ENCODE measurements around the gene ZBTB16.

ZBTB16 gene

GRCh38 chr11:114085965-114086793, 26.7 kb downstream of the ZBTB16 start:
- DNase-seq, result no peak

- DNase-seq, result no peak
Measured at GRCh38 chr11:114087025-114087424, 27.5 kb downstream of the ZBTB16 start.

DNA sequence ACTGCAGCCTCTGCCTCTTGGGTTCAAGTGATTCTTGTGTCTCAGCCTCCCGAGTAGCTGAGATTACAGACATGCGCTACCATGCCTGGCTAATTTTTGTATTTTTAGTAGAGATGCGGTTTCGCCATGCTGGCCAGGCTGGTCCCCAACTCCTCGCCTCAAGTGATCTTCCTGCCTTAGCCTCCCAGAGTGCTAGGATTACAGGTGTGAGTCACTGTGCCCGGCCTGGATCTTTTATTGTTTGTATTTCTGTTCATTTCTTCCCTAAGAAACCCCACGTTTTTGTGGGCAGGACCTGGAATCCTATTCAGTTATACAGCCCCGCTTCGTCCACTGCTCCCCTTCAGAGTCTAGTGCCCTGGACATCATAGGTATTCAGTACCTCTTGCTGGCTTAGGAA, 28.7 kb downstream of the ZBTB16 start:
- DNase-seq, result no peak

DNA sequence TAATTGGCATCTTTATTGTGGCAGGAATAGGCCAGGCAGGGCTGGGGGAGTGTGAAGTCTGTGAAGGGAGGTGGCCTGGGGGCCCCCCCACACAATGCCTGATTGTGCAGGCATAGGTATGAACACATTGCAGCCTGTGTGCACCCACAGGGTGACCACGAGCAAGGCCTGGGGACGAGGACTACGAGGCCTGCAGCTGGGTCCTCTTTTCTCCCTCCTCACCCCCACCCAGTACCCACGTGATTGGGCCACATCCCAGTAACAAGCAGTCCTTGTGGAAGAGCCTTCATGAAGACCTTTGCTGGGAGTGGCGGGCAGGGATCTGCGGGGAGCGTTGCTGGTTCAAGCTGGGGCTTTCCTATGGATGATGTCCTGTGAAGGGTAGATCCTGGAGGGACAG, 29.3 kb downstream of the ZBTB16 start:
- no peak for DNase-seq

DNA sequence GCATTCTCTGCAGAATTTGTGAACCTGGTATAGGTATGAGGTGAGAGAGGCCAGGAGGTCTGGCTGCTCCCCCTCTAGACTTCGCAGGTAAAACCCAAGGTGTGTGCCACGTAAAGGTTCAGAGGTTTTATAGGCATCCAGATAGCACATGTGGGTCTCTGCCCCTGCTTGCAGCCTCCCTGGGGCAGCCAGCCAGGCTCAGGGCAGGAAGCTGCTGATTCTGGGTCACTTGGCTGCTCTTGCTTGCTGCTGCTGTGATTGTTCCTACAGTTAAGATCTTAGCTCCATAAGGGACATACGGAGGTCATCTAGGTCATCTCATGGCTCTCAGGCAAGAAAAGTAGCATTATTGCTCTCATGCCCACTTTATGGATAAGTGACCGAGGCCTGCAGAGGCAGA, 30.2 kb downstream of the ZBTB16 start:
- no peak for DNase-seq

- no peak for DNase-seq
Measured at GRCh38 chr11:114090225-114090910, 30.9 kb downstream of the ZBTB16 start.

DNA sequence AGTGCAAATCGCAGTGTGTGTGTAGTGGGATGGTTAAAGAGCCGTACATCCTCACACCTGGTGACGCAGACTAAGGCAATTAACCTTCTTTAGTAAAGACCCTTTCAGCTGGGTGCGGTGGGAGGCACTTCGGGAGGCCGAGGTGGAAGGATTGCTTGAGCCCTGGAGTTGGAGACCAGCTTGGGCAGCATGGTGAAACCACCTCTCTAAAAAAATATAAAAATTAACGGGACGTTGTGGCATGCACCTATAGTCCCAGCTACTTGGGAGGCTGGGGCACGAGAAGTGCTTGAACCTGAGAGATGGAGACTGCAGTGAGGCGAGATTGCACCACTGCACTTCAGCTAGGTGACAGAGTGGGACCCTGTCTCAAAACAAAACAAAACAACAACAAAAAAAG, 31.5 kb downstream of the ZBTB16 start:
- no peak for DNase-seq

DNA sequence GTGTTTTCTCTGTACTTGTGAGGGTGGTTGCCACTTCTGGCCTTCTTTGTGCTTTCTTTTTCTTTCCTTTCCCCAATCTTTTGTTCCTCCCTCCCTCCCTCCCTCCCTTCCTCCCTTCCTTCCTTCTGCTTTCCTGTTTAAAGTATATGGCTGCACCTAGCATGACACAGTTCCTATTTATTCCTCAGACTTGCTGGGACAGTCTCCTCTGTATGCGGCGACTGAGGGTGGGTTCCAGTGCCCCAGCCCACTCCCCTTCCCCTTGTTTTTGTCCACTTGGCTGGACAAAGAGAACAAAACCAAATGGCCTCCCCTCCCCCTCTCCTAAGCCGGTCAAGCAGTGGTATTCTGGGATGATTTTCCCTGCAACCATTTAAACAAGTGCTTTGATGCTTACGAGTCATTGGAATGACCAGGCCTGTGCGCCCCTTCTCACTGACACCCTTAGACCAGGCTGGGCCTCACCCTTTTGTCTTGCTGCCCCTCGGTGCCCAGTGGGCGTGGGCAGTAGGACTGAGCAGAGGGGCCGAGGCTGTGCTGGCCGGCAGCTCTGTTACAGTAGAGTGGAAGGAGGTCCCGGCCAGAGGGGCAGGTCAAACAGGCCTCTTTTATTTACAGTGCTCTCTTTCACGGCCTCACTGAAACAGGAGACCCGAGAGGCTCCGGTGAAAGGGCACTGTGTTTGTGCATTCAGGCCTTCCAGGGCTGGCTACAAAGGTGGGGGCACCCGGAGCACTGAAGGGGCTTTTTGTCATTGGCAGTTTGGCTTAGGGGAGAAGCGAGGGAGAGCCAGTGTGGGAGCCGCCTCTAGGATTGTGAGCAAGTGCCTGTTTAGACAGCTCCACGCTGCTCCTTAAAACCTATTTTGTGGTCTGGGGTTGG, 32.2 kb downstream of the ZBTB16 start:
- DNase-seq, result no peak

DNA sequence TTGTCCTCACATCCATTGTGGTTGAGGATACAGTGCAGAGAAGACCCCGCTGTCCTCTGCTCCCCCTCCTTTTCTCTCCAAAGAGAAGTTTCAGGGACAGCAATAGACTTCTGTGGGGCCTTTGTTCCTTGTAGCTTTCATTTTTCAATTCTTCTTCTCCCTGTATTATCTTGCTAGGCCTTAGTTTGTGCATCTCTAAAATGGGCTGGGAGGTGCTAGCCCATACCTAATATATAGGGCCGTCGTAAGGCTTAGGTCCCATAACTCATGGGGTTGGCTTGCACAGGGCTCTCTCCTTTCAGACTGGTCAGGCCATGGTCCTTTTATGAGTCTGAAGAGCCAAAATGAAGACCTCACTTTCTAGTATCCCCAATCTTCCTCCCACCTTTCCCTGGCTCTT, 33.0 kb downstream of the ZBTB16 start:
- no peak for DNase-seq

DNA sequence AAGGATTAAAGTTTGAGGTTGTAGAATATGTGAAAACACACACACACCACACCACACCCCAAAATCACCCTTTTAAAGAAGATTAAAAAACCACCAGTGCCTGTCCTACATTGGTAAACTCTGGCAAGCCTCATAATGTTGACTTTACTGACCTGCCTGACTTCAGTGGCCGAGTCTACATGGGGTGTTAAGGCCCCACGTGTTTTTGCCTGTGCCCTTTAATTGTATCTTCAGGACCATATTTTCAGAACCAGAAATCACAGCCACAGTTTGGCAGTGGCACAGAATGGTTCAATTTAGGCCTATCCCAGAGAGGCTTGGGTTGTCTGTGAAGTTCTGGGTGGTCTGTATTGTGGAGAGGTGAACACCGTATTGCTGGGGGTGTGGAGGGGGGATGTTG, 33.4 kb downstream of the ZBTB16 start:
- DNase-seq, result no peak

- DNase-seq, result no peak
Measured at GRCh38 chr11:114094516-114094915, 35.0 kb downstream of the ZBTB16 start.

DNA sequence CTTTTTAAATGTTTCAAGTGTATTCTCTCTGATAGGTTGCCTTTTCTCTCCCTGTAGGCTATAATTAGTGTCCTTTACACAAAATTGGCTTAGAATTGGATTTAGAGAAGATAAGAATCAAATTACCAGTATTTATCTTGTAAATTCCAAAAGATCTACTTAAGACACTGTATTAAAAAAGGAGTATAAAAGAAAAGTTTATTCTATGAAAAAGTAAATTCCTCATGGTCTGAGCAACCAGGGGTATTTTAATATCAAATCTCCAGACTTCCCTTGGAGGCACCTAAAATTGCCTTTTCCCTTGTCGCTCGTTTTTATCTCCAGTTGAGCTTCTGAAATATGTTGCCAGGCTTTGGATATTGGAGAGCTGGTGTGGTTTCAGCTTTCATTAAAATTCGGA, 36.4 kb downstream of the ZBTB16 start:
- DNase-seq, result no peak

GRCh38 chr11:114097832-114098231, 38.3 kb downstream of the ZBTB16 start:
- DNase-seq, result no peak

DNA sequence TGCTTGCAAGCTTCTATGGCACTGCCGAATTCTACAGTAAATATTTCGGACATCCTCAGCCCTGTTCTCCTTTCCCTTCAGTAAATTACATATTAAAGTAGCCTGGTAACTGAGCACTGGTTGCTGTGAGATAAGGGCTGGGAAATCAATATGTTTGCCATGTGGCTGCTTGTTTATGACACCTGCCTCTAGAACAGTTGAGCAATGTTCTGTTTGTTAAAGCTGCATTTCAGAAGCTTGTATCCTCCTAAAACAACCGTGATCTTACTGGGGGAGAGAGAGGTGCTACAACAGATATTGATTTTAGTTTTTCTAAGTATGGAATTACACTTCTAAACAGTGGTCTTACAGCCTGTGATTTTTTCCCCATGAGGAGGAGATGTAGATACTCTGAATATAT, 39.4 kb downstream of the ZBTB16 start:
- DNase-seq, result no peak

DNA sequence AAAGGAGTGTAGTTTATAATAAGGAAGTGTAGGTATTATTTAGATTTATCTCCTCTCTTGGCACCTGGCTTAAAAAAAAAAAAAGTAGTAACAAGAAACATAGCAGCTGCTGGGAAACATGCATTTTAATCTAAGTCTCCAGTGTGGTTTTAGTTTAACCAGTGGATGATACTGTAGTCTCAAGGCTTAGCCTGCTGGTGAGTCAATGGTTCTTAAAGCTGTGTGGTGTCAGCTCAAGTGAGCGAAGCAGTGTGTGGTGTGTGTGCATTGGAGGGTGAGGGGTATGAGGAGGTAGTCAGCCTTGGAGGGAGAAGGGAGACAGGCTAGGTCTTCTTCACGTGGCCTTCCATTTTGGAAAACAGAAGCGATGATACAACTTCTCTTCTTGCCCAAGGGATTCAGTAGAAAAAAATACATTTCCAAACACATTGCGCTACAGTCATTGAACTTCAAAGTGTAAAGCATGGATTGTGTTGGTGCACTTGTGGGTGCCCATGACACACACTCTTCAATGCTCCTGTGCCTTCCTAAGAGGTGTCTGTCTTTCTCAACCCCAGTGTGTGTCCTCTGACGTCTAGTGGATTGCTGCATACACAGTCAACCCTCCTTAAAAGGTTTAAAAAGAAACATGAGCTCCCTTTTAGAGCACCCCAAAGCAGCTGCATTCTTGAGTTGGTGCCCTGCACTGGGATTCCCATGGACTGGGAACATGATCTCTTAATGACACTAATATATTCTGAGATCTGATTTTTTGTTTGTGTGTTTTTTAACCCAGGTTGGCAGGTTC, 40.1 kb downstream of the ZBTB16 start:
- no peak for DNase-seq

GRCh38 chr11:114102993-114103896, 43.7 kb downstream of the ZBTB16 start:
- DNase-seq, result no peak

GRCh38 chr11:114105611-114106010, 46.1 kb downstream of the ZBTB16 start:
- DNase-seq, result no peak

- DNase-seq, result no peak
Measured at GRCh38 chr11:114106047-114106446, 46.5 kb downstream of the ZBTB16 start.

- no peak for DNase-seq
Measured at GRCh38 chr11:114106986-114107385, 47.5 kb downstream of the ZBTB16 start.

- no peak for DNase-seq
Measured at GRCh38 chr11:114108501-114109205, 49.1 kb downstream of the ZBTB16 start.

All from stimulated activated CD4-positive, alpha-beta T cell treated with anti-CD3 and anti-CD28 coated beads, Interleukin-4, amount 100 ng/mL, for 1 hour (primary cell).